PFSK-1 (cell line): ENCODE measurements around the gene LAMB3.

Source experiments
- POLR2AphosphoS5 ChIP-seq: IDR thresholded peaks from 2 replicates; pipeline ENCODE4 v1.6.1; 2012; ENCODE audit warnings: low read depth, mild to moderate bottlenecking, control low read depth, low read length, moderate library complexity
- SIN3A ChIP-seq: IDR thresholded peaks from 2 replicates; pipeline ENCODE4 v1.6.1; 2012; ENCODE audit warnings: mild to moderate bottlenecking, low read length, moderate library complexity, borderline replicate concordance; ENCODE audit not compliant: insufficient read depth
- TAF1 ChIP-seq: IDR thresholded peaks from 2 replicates; pipeline ENCODE4 v1.6.1; 2012; ENCODE audit warnings: low read length, control low read depth, borderline replicate concordance; ENCODE audit not compliant: insufficient read depth
- TF ChIP-seq, protein P1 (sequence below), 2 experiments: IDR thresholded peaks; 2 replicates each; pipeline versions ENCODE4 v1.6.1 to v1.8.0; 2011 to 2012; ENCODE audit warnings: low read depth in 2 of 2, low read length in 2 of 2, control low read depth in 1 of 2, inconsistent platforms in 1 of 2, mild to moderate bottlenecking in 1 of 2, moderate library complexity in 1 of 2; ENCODE audit not compliant: insufficient read depth in 1 of 2

DNA sequence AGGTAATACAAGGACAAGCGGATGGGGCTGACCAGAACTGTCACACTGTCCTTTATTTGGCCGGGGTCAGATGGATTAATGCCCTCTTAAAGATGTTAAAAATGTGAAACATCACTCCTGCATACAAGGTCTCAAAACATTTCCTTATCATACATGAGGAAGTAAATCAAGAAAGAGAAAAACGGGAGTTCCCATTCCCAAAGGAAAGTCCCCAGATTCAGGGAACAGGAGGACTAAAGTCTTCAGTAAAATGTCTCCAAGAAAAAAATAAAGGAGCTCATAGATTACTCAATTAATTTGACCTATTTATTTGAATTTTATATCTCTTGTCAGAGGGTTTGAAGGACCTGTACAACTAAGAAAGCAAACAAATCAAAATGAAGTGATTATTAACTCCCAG is 39.0 kb upstream of the LAMB3 start:
- TF ChIP-seq, protein P1, sequence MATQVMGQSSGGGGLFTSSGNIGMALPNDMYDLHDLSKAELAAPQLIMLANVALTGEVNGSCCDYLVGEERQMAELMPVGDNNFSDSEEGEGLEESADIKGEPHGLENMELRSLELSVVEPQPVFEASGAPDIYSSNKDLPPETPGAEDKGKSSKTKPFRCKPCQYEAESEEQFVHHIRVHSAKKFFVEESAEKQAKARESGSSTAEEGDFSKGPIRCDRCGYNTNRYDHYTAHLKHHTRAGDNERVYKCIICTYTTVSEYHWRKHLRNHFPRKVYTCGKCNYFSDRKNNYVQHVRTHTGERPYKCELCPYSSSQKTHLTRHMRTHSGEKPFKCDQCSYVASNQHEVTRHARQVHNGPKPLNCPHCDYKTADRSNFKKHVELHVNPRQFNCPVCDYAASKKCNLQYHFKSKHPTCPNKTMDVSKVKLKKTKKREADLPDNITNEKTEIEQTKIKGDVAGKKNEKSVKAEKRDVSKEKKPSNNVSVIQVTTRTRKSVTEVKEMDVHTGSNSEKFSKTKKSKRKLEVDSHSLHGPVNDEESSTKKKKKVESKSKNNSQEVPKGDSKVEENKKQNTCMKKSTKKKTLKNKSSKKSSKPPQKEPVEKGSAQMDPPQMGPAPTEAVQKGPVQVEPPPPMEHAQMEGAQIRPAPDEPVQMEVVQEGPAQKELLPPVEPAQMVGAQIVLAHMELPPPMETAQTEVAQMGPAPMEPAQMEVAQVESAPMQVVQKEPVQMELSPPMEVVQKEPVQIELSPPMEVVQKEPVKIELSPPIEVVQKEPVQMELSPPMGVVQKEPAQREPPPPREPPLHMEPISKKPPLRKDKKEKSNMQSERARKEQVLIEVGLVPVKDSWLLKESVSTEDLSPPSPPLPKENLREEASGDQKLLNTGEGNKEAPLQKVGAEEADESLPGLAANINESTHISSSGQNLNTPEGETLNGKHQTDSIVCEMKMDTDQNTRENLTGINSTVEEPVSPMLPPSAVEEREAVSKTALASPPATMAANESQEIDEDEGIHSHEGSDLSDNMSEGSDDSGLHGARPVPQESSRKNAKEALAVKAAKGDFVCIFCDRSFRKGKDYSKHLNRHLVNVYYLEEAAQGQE (IDR thresholded peaks at IDR 0.05; ENCODE audit: insufficient read depth in 1 of 2, low read depth in 2 of 2, low read length in 2 of 2): no peak
- no peak for TF ChIP-seq TAF1
- TF ChIP-seq POLR2AphosphoS5: no peak
- TF ChIP-seq SIN3A: no peak
